Fibroblast of skin of abdomen (primary cell): Measurements from ENCODE around the gene MED31.

ENCODE experiments used
- DNase-seq: peaks from one replicate; pipeline ENCODE4 v3.0.0-alpha.2; 2013

The MED31 gene

DNA sequence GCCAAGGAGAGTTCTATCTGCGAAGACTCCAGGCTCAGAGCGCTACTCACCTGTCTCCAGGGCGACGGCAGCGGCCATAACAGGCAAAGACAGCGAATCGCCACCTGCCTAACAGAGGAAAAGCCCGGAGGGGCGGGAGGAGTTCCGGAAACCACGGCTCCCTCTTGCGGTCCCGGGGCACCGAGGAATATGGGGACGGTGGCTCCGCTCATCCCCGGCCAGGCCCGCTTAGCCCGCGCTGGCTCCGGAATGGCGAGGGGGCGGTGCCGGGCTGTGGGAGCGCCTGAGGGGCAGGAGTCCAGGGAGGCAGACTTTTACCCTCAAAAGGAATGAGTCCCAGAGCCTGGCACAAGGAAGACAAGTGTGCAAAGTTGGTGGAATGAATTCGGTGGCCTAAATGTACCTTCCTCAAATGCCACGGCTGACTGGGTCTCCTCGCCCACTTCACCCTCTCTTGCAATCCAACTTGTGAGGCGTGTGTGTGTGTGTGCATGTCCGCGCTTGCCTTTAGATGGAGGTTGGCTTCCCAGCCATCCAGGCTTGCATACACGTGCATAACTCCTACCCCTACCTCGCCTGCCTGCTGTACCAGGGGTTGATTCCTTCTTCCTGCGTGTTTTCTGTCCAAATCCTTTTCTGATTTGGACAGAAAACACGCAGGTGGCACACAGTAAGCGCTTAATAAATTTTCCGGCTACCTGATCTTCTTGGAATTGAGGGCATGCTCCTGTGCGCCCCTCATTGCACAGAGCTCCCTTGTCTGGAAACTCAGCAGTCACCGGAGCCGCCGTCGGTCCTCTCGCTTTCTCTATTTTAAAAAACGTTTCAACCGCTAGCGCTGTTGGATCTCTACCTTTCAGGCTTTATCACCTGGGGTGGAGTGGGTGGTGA, 3.7 kb upstream of the MED31 start:
- DNase-seq, result no peak

GRCh38 chr17:6651919-6652452, 581 bp upstream of the MED31 start:
- peak; percentile 48 for DNase-seq

GRCh38 chr17:6648181-6648580, 3.2 kb downstream of the MED31 start:
- no peak for DNase-seq

DNA sequence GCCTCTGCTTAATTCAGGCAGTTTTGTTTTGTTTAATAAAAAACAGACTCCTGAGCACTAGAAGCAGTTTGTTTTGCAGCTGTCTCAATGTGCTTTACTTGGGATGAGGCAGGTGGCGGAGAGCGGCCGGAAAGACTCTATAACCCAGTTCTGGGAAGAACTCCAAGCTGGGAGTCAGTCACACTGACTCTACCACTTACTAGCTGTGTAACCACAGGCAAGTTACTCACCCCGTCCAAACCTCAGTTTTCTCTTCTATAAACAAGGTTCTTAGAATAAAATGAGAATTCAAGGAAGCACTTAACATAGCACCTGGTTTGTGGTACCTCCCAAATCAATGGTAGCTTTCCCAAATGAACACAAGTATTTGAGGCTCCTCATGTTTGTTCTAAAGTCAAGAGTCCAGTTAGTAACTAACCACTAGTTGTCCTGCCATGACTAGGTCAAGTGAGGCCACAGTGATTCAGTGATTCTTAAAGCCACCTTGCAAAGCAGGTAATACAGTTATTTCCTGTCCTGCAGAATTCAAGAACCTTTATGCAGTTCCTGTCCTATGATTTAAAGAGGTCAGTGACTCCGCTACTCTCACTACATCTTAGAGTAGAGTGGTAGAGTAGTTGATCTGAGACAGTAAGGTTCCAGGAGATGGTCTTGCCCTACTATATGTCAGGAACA, 7.8 kb downstream of the MED31 start:
- DNase-seq, result peak; percentile 84

DNA sequence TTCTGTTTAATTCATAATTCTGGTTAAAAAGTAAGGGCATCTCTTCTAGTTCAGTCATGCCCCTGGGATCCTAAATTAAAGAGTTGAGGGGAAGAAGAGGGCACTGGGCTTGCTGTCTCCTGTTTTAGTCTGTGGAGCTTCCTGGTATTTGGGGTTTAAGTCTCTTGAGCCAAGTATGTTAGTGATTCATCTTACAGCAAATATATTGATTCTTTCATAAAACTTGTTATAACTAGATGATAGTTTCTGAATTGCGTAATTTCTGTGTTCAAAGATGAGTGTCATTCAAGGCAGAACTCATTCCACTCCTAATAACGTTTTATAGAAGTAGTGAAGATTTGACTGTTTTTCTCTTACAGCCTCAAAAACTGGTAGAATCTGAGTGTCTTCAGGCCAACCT, 8.8 kb downstream of the MED31 start:
- peak; percentile 26 for DNase-seq

DNA sequence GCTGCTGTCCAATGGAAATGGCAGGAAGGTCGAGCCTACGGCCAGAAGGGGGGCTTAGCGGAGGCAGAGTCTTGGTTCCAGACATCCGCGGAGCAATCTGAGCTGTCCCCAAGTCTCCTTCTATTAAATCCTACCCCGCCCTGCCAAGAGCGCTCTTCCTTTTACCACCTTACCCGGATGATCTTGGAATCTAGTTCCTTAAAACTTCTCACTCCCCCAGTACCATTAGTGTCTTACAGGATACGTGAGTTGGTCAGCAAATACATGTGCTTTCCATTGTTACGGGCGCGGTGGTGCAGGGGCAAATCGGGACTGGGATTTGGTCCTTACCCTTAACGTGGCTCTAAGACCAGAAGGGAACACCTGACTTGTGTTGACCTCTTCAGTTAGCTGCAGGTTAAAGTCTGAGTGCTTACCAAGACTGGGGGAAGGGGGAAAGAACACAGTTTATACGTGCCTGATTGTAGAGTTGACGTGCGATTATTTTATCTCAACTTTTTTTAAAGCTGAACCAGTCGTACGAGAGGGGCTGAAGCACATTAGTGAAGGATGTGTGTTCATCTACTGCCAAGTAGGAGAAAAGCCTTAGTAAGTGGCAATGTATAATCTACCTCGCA, 10.1 kb downstream of the MED31 start:
- DNase-seq, result no peak

- peak; percentile 89 for DNase-seq
These were observed 10.7 kb downstream of the MED31 start, which contains the start of the genes KIAA0753 and TXNDC17 for GRCh38 chr17:6640536-6641246. Gene KIAA0753, minus strand, starts transcription at chr17:6640711. Its CDS starts 5,608 bp downstream, at chr17:6635103. Gene TXNDC17, plus strand, starts transcription at chr17:6641060. Its CDS starts 23 bp downstream, at chr17:6641083.

DNA sequence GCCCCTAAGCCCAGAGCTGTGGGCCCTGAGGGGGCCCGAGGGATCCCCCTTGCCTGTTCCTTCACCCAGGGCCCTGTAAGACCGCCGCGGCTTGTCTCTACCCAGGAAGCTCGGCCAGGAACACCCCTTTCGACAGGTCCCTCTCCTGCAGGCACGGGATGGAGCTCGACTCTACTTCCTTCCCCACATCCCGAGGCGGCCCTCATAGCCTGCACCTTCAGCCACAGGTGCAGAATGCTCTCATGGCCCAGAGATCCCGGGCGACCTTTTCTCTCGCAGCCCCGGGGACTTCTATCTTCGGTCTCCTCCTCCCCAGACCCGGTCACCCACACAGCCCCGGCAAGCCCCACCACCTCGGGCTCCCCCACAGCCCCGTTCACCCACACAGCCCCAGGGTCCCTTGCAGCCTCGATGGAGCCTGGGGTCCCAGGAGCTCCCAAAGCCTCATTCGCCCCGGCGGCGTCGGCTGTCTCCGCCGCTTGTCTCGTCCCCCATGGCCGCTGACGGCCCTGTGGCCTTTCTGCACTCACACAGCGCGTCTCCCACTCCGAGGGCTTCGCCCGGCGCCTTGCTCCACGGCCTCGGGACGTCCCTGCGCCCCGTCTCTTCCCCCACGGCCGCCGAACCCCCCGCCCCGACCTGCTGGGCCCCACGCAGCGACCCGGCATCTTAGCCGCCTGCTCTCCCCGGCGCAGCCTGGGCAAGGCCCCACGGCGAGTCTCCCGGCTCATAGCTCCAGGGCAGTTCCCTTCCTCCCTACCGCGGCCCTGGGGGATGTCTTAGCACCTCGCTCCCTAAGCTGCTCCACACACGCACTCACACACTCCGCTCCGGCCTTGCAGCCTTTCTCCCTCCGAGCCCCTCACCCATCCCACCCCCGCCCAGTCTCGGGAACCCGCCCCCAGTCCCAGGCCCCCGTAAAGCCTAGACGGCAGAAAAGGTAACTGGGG, 11.5 kb downstream of the MED31 start:
- peak; percentile 47 for DNase-seq

DNA sequence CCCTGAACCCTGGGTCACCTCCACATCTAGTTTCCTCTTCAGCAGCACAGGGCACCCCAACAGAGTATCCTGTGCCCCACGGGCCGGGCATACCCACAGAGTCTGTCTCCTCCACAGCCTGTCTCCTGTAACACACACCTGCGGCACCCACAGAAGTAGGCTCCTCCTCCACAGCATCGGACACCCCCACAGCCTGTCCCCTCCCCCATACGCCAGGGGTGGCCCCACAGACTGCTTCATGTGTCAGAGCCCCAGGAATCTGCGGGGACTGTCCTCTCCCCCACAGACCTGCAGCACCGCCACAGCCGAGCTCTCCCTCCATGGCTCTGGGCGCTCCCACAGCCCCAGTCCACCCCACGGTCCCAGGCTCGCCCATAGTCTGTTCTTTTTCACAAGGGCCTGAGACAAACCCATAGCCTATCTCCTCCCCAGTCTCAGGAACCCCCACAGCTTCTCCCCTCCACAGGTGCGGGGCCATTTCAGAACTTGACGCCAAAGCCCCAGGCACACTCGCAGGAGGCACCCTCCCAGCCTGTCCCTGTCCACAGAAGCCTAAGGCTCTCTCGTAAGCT, 12.3 kb downstream of the MED31 start:
- DNase-seq, result no peak

DNA sequence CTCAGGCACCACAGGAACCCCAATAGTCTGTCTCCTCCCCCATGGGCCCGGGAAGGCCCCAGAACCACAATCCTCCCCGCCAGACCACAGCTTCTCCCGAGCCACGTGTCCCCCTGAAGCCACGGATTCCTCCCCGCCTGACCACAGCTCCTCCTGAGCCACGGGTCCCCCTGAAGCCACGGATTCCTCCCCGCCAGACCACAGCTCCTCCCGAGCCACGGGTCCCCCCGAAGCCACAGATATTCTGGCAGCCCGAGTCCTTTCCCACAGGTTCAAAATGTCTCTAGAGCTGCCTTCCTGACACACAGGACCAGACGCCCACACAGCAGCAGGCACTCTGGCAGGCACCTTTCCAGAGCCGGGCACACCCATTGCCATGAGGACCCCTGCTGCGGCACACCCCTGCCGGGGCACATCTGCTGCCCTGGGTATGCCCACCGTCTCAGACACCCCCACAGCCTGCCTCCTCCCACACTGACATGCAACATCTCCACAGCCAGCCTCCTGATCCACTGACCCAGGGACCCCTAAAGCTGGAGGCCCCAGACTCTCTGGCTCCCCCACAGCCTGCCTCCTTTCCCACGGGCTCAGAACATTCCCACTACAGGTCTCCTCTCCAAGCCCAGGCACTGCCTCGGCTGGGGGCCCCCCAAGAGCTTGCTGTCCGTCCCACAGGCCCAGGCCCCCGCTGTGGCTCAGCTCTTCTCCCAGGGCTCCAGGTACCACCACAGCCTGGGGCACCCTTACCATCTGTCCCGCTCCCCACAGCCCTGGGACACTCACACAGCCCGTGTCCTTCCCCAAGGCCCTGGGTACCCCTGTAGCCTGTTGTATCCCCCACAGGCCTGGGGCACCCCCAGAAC, 13.1 kb downstream of the MED31 start:
- no peak for DNase-seq

DNA sequence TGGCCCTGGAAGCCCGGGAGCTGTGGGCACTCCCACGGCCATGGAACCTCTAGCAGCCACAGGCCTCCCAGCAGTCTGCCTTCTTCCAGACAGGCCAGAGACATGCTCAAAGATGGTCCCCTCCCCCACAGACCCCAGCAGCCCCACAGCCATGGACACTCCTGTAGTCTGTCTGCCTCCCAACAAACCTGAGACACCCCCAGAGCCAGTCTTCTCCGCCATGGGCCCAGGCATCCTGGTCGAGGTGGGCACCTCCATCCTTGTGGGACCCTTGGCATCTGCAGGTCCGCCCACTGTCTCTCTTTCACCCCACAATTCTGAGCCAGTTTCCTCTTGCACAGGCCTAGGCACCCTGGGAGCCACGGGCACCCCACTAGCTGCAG, 14.0 kb downstream of the MED31 start:
- no peak for DNase-seq

- no peak for DNase-seq
These were observed 14.6 kb downstream of the MED31 start for GRCh38 chr17:6636616-6637457.

DNA sequence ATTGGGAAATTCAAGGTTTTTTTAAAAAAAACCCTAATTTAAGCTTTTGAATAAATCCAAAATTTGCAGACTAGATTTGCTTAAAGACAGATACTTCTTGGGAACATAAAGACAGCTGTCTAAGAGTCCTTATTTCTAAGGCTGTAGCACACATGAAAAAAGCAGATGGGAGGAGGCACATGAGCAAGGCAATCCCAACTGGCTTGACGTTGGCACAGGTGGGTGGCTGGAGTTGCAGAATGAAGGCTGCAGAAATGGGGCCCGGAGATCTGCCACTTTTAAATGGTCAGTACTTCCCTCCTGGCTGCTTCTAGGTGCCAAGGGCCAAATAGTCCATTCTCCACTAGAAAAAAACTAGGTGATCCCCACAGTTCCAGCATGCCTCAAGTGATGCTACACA, 15.3 kb downstream of the MED31 start:
- no peak for DNase-seq

GRCh38 chr17:6633263-6633662, 18.1 kb downstream of the MED31 start:
- DNase-seq, result no peak

- no peak for DNase-seq
These were observed 18.9 kb downstream of the MED31 start for GRCh38 chr17:6632530-6632929.

DNA sequence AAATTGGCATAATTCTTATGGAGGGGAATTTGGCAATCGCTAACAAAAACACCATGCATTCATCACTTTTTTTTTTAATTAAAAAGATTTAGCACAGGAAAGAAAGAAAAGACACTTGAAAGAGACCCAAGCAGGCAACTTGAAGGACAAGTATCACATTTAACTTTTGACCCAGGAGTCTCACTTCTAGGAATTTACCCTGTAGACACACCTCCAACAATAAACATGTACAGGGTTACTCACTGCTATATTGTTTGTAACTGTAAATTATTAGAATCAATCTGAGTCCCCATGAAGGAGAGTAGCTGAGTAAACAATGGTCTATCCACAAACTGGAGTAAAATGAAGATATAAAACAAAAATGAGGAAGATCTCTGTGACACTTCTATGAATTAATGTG, 21.0 kb downstream of the MED31 start:
- DNase-seq, result no peak

DNA sequence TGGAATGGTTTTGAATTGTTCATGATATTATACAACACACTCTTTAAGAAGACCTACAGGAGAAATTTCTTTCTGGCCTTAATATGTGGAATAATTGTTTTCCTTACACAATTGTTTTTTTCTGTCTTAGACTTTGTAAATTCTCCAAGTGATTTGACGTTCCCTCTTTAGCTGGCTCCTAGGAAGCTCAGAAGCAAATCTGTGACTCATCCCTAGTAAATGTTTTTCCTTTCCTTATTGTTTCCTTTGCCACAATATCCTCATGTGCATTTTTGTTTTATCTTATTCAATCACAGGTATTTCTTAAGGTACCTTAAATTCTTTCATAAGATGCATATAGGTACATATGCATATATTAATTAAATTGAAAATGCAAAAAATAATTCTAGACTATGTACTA, 24.4 kb downstream of the MED31 start:
- no peak for DNase-seq

GRCh38 chr17:6626616-6627015, 24.8 kb downstream of the MED31 start:
- DNase-seq, result no peak

- DNase-seq, result no peak
These were observed 27.5 kb downstream of the MED31 start for GRCh38 chr17:6623941-6624340.
